Omental fat pad (tissue), 4 donors: Measurements from ENCODE around the gene STYXL2. TPM values are rescaled to one million over a fixed set of nuclear protein-coding genes. Genes with fewer than 3 reads are reported as not detected.

Experiments used
- ATAC-seq: fragments of 150-250 bp; one replicate; pipeline ENCODE4 v1.9.1; 2016; ENCODE audit warnings: mild to moderate bottlenecking, moderate library complexity; ENCODE audit not compliant: low FRiP score
- DNase-seq: peaks from one replicate; pipeline ENCODE4 v3.0.0-alpha.2; 2019; ENCODE audit warnings: low spot score
- CTCF ChIP-seq, 3 donors: fragments of 450-650 bp; IDR thresholded peaks; one replicate each; pipeline ENCODE4 v1.5.1; 2016 to 2017; ENCODE audit warnings: antibody characterized with exemption in 3 of 3, mild to moderate bottlenecking in 3 of 3, moderate library complexity in 2 of 3
- total RNA-seq, 4 donors: library from RNA; depleted of rRNA; stranded (reverse); fragments of >200 nt; gene quantifications; one replicate each; pipeline ENCODE4 v1.1.0, GENCODE V29; 2016

Gene STYXL2
- total RNA-seq, 4 donors from 2014 or later: 0.12 to 0.65 (median 0.36) TPM

DNA sequence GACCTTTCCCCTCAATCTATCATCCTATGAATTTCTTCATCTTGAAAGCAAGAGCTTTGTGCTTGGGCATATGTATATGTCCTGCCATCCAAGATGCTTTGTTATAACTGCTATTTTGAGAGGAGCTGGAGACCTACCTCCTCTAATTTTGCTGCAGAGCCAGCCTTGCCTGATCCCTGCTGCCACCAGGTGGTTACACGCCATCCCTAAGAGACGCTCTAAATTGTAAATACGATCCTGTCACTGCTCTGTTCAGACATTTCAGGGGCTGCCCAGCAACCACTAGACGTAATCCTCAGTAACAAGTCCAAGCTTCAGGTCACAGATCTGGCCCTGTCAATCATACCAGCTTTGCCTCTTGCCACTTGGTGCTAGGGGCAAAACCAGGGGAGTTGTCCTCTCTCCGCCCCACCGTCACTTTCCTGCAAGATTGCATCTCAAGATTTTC, 36.6 kb upstream of the STYXL2 start:
- TF ChIP-seq CTCF (IDR thresholded peaks at IDR 0.05): no peak
- no peak for DNase-seq
- peak; percentile 45 for ATAC-seq

- DNase-seq: peak; percentile 74
- peak; percentile 78 for ATAC-seq
Measured at GRCh38 chr1:167059045-167059808, 34.6 kb upstream of the STYXL2 start.

GRCh38 chr1:167059809-167060107, 34.1 kb upstream of the STYXL2 start:
- DNase-seq (no peak), ATAC-seq (no peak)
- TF ChIP-seq CTCF (IDR thresholded peaks at IDR 0.05): no peak

More at GRCh38 chr1:167059045-167059808, 34.6 kb upstream of the STYXL2 start:
- TF ChIP-seq CTCF (IDR thresholded peaks at IDR 0.05): peak in 1 of 3 donors; percentile 84

- ATAC-seq (no peak), DNase-seq (no peak)
- TF ChIP-seq CTCF (IDR thresholded peaks at IDR 0.05): no peak
Measured at GRCh38 chr1:167060141-167061072, 33.5 kb upstream of the STYXL2 start.

DNA sequence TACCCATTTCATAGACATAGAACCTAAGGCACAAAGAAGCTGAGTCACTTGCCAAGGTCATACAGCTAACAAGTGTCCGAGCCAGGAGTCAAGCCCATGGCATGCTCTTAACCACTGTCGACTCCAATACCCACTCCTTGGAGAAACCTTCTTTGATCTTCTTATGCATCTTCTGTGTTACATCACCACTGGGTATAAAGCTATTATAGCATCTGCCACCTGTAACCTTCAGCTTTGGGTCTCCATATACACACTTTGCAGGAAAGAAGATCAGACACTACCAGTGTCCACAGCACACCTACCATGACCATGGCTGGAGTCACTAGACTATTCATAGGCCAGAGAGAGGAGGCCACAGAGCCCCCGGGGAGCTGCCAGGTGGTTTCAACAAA, 32.8 kb upstream of the STYXL2 start:
- DNase-seq (no peak), ATAC-seq (no peak)
- TF ChIP-seq CTCF (IDR thresholded peaks at IDR 0.05): no peak

- ATAC-seq (no peak), DNase-seq (no peak)
- TF ChIP-seq CTCF (IDR thresholded peaks at IDR 0.05): no peak
Measured at GRCh38 chr1:167064621-167065020, 29.3 kb upstream of the STYXL2 start.
